ENCODE results near the gene TIE1.

DNA sequence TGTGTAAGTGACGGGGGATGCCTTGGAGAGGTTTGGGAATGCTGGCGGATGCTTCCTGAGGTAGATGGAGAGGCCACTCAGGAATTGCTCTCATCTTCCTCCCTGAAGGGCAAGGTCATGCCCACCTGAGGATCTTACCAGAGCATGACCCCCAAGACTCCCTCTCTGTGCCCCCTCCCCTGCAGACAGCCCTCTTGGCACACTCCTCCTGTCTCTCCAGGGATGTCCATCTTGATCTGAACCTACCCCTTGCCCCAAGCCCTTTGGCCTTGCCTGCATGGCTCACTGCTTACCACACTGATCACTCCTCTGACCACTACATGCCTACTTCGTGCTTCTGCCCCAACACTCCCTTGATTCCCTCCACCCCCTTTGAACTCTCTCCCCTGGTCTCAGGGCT lies 19.0 kb downstream of the TIE1 start:
- no peak for TF ChIP-seq EZH2phosphoT487 (IDR thresholded peaks at IDR 0.05; ENCODE audit: insufficient read depth, low read depth)
- TF ChIP-seq EZH2 (IDR thresholded peaks at IDR 0.05; ENCODE audit: insufficient read depth, poor library complexity, severe bottlenecking) = no peak
